ENCODE results near the gene SUFU. TPM values are rescaled to one million over a fixed set of nuclear protein-coding genes. Genes with fewer than 3 reads are reported as not detected.
"Not testable (repeated sequence)": the region's sequence is repeated elsewhere in the genome, so short reads cannot be mapped to it uniquely, and the experiment has no call there.

Gene SUFU
- polyA plus RNA-seq, 3 donors, result 27.3 to 30.3 (median 28.2) TPM

GRCh38 chr10:102534966-102535365, 31.2 kb downstream of the SUFU start:
- not testable (repeated sequence) for DNase-seq (ENCODE audit: extremely low read depth in 1 of 11, low read depth in 9 of 11, low spot score in 4 of 11)

- DNase-seq (ENCODE audit: extremely low read depth in 1 of 11, low read depth in 9 of 11, low spot score in 4 of 11), result no peak
These were observed 31.8 kb downstream of the SUFU start for GRCh38 chr10:102535481-102536147.

DNA sequence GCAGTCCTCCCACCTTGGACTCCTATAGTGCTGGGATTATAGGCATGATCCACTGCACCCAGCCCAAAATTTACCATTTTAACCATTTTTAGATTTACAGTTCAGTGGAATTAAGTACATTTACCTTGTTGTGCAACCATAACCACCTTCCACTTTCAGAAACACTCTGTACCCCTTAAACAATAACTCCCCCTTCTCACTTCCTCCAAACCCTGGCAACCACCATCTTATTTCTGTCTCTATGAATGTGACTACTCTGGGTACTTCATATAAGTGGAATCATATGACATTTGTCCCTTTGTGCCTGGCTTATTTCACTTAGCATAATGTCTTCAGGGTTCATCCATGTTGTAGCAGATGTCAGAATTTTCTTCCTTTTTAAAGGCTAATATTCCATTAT, 33.6 kb downstream of the SUFU start:
- DNase-seq (ENCODE audit: extremely low read depth in 1 of 11, low read depth in 9 of 11, low spot score in 4 of 11), result no peak

GRCh38 chr10:102537948-102538347, 34.2 kb downstream of the SUFU start:
- DNase-seq (ENCODE audit: extremely low read depth in 1 of 11, low read depth in 9 of 11, low spot score in 4 of 11), result no peak

DNA sequence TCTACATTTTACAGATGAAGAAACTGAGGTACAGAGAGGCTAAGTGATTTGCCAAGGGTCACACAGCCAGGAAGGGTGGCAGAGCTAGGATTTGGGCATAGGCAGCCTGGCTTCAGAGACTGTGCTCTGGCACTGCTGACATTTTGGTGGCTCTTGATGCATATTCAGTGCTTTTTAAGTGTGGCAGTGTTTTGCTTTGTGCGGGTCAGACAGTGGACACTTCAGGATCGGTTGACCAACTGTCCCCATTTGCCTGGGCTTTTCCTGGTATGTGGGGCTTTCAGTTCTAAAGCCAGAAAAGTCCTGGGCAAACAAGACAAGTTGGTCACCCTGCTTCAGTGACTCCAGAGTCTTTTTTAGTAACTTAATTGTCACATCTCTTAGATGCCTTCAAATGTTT, 35.0 kb downstream of the SUFU start:
- DNase-seq (ENCODE audit: extremely low read depth in 1 of 11, low read depth in 9 of 11, low spot score in 4 of 11), result no peak

DNA sequence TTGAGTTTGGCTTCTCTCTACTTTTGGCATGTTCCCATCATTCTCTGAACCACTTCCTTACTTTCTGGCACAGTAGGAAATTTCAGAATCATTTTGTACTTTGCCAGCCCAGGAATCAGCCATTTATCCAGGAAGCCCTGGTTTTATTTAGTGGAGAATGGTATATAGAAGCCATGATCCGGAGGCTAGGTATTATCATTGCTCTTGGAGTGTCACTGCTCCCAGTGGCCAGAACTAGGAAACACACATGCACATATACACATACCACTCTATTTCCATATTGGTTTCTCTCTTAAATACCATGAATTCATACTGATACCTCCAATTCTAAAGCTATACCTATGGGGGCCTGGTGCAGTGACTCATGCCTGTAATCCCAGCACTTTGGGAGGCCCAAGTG, 36.3 kb downstream of the SUFU start:
- DNase-seq (ENCODE audit: extremely low read depth in 1 of 11, low read depth in 9 of 11, low spot score in 4 of 11), result no peak

DNA sequence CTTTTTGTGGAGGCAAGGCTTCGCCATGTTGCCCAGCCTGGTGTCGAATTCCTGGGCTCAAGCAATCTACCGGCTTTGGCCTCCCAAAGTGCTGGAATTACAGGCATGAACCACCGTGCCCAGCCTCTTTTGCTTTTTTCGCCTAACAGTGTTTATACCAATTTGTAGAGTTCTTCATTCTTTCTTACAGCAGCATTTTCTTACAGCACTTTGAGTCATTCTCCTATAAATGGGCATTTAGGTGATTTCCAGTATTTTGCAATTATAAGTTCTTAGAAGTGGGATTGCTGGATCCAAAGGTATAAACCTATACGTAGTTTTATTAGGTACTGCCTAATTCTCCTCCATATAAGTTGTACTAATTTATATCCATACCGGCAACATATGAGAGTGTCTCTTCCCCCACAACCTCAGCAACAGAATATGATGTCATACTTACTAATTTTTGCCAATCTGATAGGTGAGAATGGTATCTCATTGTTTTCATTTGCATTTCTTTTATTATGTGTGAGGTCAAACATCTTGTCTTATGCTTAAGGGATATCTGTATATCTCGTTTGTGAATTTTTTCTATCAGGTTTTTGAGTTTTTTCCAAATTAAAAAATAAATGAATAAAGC, 39.1 kb downstream of the SUFU start:
- no peak for DNase-seq (ENCODE audit: extremely low read depth in 1 of 11, low read depth in 9 of 11, low spot score in 4 of 11)

GRCh38 chr10:102545265-102545871, 41.6 kb downstream of the SUFU start:
- DNase-seq (ENCODE audit: extremely low read depth in 1 of 11, low read depth in 9 of 11, low spot score in 4 of 11), result no peak

DNA sequence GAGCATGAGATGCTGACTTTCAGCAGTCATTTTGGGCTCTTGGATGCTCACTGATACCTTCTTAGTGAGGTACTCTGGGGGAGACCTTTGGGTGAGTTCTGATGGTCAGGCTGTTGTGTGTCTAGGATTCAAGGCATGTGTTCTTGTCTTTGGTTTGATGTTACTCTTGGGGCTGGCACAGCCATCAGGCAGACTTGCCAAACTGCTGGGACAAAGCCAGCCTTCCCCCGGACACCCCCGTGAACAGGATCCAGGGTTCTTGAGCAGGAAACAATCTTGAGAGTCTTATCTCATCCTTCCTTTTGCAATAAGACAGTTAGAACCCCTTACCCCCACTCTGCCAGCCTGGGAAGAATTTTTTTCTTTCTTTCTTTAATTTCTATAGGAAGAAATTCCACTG, 42.2 kb downstream of the SUFU start:
- DNase-seq (ENCODE audit: extremely low read depth in 1 of 11, low read depth in 9 of 11, low spot score in 4 of 11), result no peak

GRCh38 chr10:102546606-102547320, 43.0 kb downstream of the SUFU start:
- DNase-seq (ENCODE audit: extremely low read depth in 1 of 11, low read depth in 9 of 11, low spot score in 4 of 11), result no peak

- no peak for DNase-seq (ENCODE audit: extremely low read depth in 1 of 11, low read depth in 9 of 11, low spot score in 4 of 11)
These were observed 45.8 kb downstream of the SUFU start for GRCh38 chr10:102549549-102549948.

DNA sequence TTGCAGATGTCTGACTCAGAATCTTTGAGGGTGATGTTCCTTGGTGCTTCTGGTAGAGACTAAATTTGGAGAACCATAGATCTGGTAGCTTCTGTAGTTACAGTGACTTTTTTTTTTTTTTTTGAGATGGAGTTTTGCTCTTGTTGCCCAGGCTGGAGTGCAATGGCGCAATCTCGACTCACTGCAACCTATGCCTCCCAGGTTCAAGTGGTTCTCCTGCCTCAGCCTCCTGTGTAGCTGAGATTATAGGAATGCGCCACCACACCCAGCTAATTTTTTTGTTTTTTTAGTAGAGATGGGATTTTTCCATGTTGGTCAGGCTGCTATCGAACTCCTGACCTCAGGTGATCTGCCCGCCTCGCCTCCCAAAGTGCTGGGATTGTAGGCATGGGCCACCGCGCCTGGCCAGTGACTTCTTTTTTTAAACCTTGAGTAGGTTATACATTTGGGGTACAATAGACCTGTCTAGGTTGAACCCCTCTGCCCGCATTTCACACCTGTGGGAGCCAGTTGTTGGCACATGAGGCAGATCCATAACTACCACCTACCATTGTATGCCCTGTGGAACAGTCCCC, 47.0 kb downstream of the SUFU start:
- no peak for DNase-seq (ENCODE audit: extremely low read depth in 1 of 11, low read depth in 9 of 11, low spot score in 4 of 11)

GRCh38 chr10:102552533-102552932, 48.8 kb downstream of the SUFU start:
- DNase-seq (ENCODE audit: extremely low read depth in 1 of 11, low read depth in 9 of 11, low spot score in 4 of 11), result no peak

DNA sequence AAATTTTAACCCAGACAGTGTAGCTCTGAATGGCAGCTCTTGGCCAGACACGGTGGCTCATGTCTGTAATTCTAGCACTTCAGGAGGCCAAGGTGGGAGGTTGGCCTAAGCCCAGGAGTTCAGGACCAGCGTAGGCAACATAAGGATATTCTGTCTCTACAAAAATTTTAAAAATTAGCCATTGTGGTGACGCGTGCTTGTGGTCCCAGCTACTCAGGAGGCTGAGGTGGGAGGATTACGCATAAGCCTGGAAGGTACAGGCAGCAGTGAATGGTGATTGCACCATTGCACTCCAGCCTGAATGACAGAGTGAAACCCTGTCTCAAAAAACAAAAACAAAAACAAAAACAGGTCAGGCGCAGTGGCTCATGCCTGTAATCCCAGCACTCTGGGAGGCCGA, 50.0 kb downstream of the SUFU start:
- DNase-seq (ENCODE audit: extremely low read depth in 1 of 11, low read depth in 9 of 11, low spot score in 4 of 11), result no peak

GRCh38 chr10:102554531-102554930, 50.8 kb downstream of the SUFU start:
- DNase-seq (ENCODE audit: extremely low read depth in 1 of 11, low read depth in 9 of 11, low spot score in 4 of 11), result no peak

DNA sequence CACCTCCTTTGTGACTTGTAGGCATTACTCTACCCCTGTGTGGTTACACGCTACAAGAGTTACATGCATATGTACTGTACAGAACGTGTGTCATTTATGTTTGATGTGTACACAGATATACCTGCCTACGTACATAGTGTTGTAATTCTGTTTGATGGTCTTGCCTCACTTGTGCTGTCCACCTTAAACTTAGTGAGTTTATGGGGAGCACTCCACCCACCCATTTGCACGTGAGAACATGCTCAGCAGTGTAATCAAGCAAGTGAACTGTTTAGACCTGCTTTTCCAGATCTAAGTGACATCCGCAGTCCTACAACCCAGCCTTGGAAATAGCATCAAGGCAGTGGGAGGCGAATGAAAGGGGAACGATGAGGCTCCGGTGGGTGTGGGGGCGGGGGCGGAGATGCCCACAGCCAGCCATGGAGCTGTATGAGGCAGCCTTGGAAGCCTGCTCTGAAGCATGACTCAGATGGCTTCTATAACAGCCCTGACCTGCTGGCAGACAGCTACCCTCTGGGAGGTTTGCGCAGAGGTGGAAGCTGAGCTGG, 52.1 kb downstream of the SUFU start:
- no peak for DNase-seq (ENCODE audit: extremely low read depth in 1 of 11, low read depth in 9 of 11, low spot score in 4 of 11)

- no peak for DNase-seq (ENCODE audit: extremely low read depth in 1 of 11, low read depth in 9 of 11, low spot score in 4 of 11)
These were observed 53.8 kb downstream of the SUFU start for GRCh38 chr10:102557569-102557968.

DNA sequence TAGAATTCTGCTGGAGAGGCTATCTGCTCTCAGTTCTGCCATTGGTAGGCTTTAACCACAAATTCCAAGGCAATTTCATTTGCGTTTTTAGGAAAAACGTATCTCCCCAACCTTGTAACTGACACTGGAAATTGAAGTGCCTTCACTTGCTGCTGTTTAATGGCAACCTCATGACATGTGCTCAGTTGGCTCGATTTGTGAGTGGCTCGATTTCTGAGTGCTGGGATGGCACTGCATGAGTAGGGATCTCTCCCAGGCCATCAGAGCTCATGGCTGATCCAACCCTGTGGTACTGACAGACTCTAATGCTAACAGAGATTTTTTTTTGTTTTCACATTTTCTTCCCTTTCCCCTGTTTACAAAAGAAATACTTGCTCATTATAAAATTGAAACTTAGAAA, 56.0 kb downstream of the SUFU start:
- DNase-seq (ENCODE audit: extremely low read depth in 1 of 11, low read depth in 9 of 11, low spot score in 4 of 11), result no peak

- DNase-seq (ENCODE audit: extremely low read depth in 1 of 11, low read depth in 9 of 11, low spot score in 4 of 11), result no peak
These were observed 60.5 kb downstream of the SUFU start for GRCh38 chr10:102564209-102564834.
